ENCODE data around the gene CCBE1.

The CCBE1 gene

DNA sequence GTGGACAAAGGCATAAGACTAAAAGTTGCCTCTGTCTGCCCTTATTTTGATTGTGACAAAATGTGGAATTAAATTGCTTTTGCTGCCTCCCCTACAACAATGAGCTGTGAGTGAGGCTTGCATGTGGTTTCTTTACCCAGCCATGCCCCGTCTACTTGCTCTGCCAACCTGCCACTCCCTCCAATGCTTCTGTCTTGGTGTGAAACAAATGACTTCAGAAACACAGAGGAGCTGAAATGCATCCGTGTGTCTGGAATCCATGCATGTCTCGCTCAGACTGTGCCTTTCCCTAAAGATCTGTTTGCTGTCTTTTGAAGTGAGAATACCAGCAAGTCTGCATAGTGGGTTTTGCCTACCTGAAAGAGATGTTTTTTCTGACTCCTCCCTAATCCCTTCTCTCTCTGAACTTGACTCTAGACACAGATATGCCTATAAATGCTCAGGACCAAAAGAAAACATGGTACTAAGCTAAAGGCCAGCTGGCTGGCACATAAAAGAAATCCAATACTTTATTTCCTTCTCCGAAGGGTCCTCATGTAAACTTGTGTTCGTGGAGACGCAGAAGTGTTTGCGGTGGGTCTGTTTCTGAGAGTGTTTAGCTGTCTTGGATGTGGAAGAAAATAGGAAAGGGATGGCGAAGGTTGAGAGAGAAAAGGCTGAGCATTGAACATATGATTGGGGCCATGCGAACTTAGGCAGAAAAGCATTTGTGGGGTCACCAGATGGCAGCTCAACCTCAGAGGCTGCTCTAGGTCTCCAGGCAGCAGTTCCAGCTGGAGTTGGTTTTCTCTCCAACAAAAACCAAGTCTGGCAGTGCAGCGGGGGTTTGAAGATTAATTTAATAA is 120.5 kb downstream of the CCBE1 start:
- no peak for DNase-seq (ENCODE audit: extremely low read depth in 1 of 2, low read depth in 1 of 2)

DNA sequence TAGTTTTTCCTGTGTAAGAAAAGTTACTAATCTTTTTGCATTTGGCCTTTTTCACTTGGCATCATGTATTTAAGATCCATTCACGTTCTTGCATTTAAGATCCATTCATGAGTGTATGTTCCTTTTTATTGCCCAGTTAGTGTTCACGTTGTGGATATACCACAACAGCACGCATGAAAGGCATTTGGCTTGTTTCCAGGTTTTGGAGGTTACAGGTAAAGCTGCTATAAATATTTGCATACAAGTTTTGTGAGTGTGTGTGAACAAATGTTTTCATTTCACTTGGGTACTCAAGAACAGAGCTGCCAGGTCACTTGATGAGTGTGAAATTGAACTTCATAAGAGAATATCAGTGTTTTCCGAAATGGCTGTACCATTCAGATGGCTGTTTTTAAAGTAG is 121.2 kb downstream of the CCBE1 start:
- DNase-seq (ENCODE audit: extremely low read depth in 1 of 2, low read depth in 1 of 2), result no peak

DNA sequence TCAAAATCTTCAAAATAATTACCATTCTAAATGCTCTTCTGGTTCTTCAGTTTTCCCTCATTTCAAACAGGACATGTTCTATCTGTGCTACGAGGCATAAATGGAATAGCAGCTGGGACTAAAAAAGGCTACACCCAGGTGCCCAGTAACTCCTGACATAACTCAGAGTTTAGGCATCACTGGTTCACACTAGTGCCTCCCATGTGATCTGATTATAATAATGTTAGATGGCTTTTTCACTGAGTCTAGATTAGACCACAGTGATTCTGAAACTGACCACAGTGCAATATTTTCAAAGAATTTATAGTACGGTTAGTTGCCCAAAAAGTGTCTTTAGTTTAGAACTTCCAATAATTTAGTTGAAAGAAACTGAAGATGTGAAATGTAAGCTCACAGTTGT is 123.3 kb downstream of the CCBE1 start:
- no peak for DNase-seq (ENCODE audit: extremely low read depth in 1 of 2, low read depth in 1 of 2)

DNA sequence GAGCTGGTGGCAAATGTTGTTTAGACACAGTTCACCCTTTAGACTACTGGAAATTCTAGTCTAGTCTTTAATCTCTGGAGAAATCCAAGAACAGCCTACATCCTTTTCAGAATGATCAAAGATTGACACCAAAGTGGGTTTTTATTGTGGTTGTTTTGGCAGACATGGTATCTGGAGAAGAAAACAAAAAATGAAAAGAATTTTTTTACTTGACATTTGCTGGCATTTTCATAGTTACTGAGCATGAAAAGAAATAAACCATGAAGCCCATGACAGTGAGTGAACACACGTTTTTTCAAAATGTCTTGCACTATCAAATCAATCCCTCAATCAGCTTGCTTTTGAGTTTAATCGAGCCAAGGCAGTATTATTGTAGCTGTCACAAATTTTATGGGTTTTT is 125.3 kb downstream of the CCBE1 start:
- no peak for DNase-seq (ENCODE audit: extremely low read depth in 1 of 2, low read depth in 1 of 2)

DNA sequence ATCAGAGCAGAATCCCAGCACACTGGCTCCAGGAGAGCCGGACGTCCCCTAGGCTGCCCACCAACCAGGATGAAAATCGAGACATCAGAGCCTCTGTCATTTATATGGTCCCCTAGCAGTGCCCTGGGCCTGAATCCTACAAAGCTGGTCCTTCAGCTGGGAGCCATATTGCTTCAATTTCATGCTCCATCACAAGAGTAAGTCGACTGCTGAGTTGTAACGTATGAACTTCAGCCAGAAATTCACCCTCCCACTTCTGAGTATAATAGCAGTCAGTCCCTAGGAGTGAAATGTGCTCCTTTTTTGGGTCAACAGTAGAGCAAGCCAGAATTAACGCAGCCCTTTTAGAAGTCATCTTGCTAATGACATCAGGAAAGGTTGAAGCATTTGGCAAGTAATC is 126.4 kb downstream of the CCBE1 start:
- DNase-seq (ENCODE audit: extremely low read depth in 1 of 2, low read depth in 1 of 2), result no peak

DNA sequence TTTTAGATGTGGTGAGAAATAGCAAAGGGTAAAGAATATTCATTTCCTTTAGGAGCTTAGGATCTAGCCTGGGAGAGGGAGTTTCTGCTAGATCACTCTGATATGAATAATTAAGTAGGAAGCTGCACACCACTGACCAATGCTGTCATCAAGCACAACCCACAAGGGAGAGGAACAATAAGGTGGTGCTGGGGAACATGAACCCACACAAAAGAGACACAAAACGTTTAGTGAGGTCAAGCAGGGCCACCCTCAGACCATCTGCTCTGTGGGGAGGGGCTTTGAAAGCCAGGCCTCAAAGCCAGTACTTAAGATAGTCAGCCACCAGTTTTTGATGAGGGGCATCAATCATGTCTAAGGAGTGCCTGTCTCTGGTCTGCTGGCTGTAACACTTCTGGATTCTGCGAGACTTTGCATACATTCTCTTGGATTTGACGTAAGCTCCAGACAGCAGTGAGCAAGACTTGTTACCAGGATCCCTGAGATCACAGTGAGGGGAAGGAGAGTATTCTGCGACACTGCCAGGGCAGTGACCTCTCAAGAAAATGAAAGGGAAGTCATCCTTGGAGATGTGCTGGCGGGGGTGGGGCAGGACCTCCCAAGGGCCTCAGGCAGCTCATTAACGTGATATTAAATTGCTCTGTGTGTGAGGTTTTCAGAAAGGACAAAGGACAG is 127.0 kb downstream of the CCBE1 start:
- DNase-seq (ENCODE audit: extremely low read depth in 1 of 2, low read depth in 1 of 2), result no peak

DNA sequence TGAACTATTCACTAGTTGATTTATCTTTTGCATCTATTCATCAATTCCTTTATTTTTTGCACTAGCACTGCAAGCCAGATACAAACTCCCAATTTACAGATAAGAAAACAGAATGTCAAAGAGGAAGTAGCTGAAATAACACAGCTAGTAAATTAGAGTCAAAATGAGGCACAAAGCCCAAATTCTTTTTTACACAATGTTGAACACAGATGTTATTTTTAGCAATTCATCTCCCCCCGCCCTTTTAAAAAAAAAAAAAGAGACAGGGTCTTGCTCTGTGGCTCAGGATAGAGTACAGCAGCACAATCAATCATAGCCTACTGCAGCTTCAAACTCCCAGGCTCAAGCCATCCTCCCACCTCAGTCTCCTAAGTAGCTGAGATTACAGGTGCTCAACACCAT is 127.8 kb downstream of the CCBE1 start:
- DNase-seq (ENCODE audit: extremely low read depth in 1 of 2, low read depth in 1 of 2), result no peak

DNA sequence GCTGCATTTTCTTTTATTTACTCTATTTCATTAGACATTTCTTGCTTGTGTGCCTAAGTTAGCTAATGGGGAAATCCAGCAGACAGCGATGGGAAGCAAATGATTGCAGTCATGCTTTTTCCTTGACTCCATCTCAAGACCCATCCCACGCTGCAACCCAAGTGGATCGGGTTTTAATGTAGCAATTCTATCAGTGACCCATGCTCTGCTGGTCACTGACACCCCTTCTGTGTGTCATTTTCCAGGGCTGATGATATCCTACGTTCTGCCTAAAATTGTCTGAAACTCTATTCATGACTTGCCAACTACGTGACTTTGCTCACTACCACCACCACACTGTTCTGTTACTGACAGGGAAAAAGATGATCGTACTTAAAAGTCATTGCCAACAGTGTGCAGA is 129.8 kb downstream of the CCBE1 start:
- DNase-seq (ENCODE audit: extremely low read depth in 1 of 2, low read depth in 1 of 2), result no peak

DNA sequence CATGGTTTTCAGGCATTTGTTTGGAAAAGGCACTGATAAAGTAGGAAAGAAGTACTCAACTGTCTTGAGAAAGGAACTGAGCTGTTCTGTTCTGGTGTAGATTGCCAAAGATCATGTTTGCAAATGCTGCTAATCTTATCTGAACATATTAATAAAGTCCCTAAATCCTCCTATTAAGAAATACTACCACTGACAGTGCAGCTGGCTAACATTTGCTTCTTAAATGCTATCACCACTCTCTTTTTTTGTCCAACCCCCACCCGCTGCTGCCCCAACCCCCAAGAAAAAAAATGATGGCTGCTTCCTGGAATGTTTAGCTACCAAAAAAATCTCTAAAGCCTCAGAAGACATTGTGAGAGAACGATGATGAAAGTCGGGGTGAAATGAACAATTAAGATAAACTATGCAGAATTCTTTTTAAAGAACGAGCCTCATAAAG is 130.7 kb downstream of the CCBE1 start:
- no peak for DNase-seq (ENCODE audit: extremely low read depth in 1 of 2, low read depth in 1 of 2)

DNA sequence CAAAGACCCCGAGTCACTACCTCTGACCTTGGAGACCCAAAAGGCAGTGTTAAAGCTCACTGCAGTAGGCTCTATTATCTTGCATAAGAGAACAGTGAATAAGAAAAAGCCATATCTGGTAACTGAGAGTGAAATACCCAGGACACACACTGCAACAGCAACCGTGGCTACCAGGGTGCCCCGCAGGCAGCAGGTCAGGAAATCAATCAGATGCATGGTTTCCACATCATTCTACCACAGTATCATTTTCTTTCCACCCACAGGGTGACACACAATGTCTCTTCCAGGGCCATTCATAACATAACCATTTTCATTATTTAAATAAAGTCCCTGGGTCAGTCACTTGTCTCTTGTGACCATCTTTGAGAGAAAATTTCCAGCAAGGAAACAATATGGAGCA is 131.3 kb downstream of the CCBE1 start:
- no peak for DNase-seq (ENCODE audit: extremely low read depth in 1 of 2, low read depth in 1 of 2)

DNA sequence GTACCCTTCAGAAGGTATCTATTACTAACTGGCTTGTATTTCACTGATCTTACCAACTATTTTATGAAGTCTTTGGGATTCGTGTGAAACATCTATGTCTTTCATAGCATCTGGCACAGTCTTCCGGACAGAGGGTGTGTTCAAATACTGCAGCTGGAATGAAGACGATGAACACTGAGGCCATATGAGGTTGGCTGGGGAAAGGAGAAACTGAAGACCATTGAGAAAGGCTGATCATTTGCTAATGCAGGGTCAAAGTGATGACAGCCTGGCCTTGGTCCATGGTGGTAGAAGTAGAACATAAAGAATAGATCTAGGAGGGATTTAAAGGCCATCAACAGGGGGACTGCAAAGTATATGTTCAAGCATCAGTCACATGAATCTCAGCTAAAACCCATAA is 132.7 kb downstream of the CCBE1 start:
- no peak for DNase-seq (ENCODE audit: extremely low read depth in 1 of 2, low read depth in 1 of 2)

DNA sequence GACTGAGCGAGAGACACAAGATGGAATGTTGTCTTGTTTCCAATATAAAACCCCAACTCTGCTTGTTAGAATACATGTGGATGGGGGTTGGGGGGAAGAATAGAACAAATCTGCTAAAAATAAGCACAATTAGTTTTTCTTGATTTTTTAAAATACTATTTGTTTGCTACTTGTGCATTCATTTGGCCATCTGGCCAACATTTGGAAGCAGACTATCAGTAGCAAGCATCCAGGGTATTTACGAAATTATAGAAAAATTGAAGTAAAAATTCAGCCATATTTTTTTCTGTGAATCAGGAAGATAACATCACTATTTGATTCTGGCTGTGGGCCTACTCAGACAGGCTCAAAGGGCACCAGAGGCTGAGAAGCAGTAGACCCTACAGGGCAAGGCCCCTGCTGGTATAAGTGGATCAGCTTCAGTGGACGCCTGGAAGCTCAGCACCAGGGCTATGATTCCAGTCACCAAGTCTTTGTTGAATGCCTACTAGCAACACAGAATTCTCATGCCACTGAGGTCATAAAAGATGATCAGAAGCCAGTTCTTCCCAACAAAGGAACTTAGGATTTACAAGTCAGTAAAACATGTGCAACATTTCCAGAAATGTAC is 133.9 kb downstream of the CCBE1 start:
- DNase-seq (ENCODE audit: extremely low read depth in 1 of 2, low read depth in 1 of 2), result no peak

DNA sequence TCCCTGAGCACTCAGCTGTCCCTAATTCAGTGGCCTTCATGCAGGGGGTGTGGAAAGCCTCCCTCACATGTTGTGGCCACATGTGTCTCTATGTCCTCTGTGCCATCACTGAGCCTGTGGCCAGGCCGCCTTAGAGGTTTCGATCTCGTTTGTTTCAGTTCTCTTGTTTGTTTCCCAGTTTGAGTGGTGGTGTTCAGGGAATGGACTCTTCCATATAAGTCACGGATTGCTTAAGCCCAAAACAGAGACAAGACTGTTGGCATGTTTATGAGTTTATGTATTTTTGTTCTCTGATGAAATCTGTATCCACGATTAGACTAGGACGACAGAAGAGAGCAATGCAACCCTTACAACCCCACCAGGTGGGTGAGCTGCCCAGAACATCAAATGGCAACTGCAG is 134.5 kb downstream of the CCBE1 start:
- no peak for DNase-seq (ENCODE audit: extremely low read depth in 1 of 2, low read depth in 1 of 2)

DNA sequence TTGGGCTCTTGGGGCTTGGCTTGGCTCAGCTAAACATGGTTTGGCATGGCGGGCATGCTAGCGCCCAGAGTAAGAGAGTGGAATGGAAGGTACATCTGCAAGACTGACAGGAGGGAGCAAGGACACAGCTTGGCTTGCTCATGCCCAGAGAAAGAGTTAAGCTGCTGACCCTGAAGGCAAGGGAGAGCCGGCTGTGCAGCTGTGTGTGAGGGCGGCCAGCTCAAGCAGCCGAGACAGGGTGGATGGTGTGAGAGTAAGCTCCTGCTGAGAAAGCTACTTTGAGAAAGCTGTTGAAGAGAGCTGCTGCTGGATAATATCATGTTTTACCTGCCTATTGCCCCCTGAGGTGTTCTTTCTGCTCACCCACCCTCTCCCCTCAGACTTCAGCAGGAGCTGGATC is 135.6 kb downstream of the CCBE1 start:
- DNase-seq (ENCODE audit: extremely low read depth in 1 of 2, low read depth in 1 of 2), result no peak

DNA sequence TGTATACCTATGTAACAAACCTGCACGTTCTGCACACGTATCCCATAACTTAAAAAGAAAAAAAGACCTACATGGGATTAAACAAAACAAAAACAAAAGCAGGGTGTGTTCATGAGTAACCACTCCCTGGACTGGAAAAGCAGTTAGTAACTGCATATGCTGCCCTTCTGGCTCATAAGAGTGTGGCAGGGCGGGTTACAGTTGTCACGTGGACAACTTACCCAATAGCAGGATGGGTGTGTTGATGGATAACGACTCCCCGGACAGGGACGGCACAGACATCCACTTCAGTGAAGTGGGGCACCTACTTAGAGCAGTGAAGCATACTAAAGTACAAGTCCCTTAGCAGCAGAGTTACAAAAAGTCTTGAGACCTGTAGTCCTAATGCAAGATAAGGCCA is 136.7 kb downstream of the CCBE1 start:
- DNase-seq (ENCODE audit: extremely low read depth in 1 of 2, low read depth in 1 of 2), result no peak

DNA sequence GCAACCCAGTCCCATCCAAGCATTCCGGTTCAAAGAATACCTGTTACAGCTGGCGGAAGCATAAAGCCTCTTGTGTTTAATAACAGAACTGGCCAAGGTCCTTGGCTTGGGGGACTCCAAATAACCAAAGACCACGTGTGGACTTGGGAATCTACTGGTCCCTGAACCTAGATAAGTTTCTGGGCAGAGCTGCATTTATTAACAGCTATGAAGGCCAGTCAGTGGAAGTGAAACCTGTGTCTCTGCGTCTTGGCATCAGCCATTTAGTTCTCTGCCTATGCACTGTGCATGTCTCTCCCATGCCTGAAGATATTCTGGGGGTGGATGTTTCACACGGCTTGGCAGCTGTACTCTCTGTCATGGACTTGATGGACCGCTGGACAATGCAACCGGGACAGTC is 137.7 kb downstream of the CCBE1 start:
- no peak for DNase-seq (ENCODE audit: extremely low read depth in 1 of 2, low read depth in 1 of 2)

DNA sequence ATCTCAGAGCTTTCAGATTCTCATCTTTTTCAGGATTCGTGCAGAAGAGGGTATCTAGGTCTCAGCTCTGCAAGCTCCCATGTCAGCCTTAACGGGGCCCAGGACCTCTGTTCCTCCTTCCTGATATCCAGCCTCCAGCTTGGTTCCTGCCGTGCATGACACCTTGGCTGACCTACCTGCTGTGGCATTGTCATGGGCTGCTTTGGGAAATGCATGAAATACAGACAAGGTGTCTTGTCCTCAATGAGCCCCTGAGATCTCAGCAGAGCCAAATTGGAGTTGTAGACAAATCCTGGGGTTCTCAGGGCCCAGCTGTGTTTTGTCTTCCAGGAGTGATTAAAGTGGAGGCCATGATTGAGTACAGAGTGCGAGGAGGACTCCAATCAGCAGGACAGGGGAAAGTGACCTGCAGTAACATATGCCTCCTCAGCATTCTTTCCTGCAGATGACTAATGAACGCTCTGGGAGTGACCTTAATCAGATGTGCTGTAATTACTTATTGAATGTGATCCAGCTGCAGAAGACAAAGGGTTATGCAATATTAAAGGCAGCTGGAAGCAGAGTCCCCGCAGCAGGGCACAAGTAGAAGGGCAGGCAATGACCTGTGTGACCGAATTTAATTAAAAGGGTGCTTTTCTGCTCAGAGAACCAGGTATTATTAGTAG is 141.1 kb downstream of the CCBE1 start:
- no peak for DNase-seq (ENCODE audit: extremely low read depth in 1 of 2, low read depth in 1 of 2)

DNA sequence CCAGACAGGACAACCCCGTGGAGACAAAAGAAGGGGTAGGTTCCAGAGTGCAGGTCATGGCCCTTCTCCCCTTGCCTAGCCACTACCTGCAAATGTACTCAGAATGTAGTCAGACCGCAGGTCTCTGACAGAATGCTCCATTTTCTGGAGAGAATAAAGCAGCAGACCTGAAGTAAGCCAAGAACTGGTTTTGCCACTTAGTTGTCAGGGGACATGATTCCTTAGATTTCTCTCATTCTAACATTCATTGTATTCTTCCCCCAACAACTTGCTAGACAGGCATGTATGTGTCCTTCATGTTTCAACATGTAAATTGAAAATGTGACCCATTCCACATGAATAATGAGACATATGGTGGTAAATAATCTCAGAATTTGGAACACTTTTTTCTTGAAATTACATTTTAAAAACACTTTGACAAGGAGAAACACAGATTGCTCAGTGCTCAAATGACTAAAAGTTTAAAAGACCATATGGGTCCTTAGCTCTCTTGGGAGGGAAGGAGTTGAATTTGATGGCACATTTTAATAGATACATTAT is 142.4 kb downstream of the CCBE1 start:
- no peak for DNase-seq (ENCODE audit: extremely low read depth in 1 of 2, low read depth in 1 of 2)

DNA sequence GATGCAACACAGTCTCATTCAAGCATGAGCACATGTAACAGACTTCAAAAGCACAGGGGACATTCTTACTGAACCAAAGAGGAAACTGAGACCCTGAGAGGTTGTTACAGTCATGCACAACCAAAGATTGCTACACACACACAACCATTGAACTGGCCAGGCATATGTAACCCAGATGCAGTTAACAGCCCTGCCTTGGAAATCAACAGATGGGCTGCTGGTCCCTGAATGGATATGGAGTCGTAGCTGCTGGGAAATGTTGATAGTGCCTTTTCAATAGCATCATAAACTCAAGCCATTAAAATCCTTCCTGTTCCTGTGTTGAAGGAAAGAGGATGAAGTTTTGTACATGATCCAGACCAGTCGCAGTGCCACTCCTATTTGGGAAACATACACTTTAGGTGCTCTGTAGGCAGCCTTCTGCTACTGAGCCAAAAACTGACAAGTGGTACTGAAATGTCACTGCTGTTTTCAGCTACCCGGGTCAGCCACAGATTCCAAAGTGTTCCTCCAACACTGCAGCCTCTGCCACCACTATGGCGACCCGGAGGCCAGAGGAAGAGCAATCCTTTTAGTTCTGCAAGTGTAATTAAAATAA is 143.9 kb downstream of the CCBE1 start:
- DNase-seq (ENCODE audit: extremely low read depth in 1 of 2, low read depth in 1 of 2), result no peak

DNA sequence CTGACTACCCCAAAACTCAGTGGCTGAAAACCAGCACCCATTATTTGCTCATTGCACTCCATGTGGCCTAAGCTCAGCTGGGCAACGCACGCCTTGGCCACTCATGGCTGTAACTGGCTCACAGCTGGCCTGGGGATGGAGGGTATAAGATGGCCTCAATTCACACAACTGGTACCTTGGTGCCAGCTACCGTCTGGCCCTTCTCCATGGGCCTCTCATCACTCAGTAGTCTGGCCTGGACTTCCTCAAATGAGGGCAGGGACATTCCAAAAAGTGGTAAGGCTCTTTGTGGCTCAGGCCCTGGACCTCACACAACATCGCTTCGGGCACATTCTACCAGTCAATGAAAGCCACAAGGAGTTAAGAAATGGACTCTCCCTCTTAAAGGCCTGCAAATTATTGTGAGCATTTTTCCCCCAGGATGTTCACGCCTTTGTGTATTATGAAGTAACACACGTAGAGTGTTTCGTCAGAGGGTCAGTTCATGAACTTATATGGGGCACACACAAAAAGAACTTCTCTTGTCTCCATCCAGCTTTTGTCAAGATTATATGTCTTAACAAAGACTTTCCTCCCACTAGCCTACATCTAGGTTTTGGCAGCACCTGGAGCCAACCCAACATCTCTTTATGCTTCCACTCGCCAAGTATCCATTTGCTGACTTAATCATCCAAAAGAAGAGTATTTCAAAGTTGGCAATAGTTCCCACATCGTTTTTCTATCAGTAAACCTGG is 145.2 kb downstream of the CCBE1 start:
- DNase-seq (ENCODE audit: extremely low read depth in 1 of 2, low read depth in 1 of 2), result no peak
